Kidney epithelial cell (primary cell): ENCODE data around the gene KIDINS220. TPM values are rescaled to one million over a fixed set of nuclear protein-coding genes. Genes with fewer than 3 reads are reported as not detected.

ENCODE experiments used
- DNase-seq: peaks from one replicate; pipeline ENCODE4 v3.0.0-alpha.2; 2010; ENCODE audit warnings: low read depth
- H3K27me3 ChIP-seq: 2 replicates; pipeline ENCODE4 v1.6.0; 2011; ENCODE audit warnings: low read length; ENCODE audit not compliant: control insufficient read depth, insufficient read depth
- H3K36me3 ChIP-seq: 2 replicates; pipeline ENCODE4 v1.5.1; 2011; ENCODE audit warnings: low read length; ENCODE audit not compliant: control insufficient read depth, insufficient read depth
- H3K4me3 ChIP-seq: 2 replicates; pipeline ENCODE4 v1.5.1; 2011; ENCODE audit warnings: low read depth, mild to moderate bottlenecking, control low read depth, low read length
- CTCF ChIP-seq: IDR thresholded peaks from 2 replicates; pipeline ENCODE4 v1.5.1; 2011; ENCODE audit warnings: mild to moderate bottlenecking, moderate library complexity, low read length, control low read depth, inconsistent platforms; ENCODE audit not compliant: insufficient read depth, poor library complexity, severe bottlenecking
- total RNA-seq: library from RNA; depleted of rRNA; stranded (reverse); fragments of >200 nt; gene quantifications from 2 replicates; pipeline ENCODE4 v1.2.3, GENCODE V29; 2015

KIDINS220 gene
- total RNA-seq, 1 donor from 2014 or later: 49.1 TPM

GRCh38 chr2:8863331-8863953 is 26.0 kb upstream of the KIDINS220 start:
- H3K4me3 ChIP-seq: no peak overlapping the region
- no peak for TF ChIP-seq CTCF
- no peak for DNase-seq
- no peaks in the 10 kb centered on the region for H3K27me3 ChIP-seq
- no peaks in the 10 kb centered on the region for H3K36me3 ChIP-seq

GRCh38 chr2:8862230-8862629 is 24.8 kb upstream of the KIDINS220 start:
- Histone ChIP-seq H3K27me3 (no peaks in the 10 kb centered on the region), H3K4me3 (no peak overlapping the region), H3K36me3 (no peaks in the 10 kb centered on the region)
- no peak for TF ChIP-seq CTCF
- no peak for DNase-seq

GRCh38 chr2:8861797-8862196 is 24.4 kb upstream of the KIDINS220 start:
- TF ChIP-seq CTCF: no peak
- DNase-seq: no peak
- no peak overlapping the region for H3K4me3 ChIP-seq
- H3K36me3 ChIP-seq: no peaks in the 10 kb centered on the region
- H3K27me3 ChIP-seq: no peaks in the 10 kb centered on the region

- Histone ChIP-seq H3K4me3 (no peak overlapping the region), H3K36me3 (no peaks in the 10 kb centered on the region), H3K27me3 (no peaks in the 10 kb centered on the region)
- no peak for DNase-seq
- no peak for TF ChIP-seq CTCF
These were observed 22.8 kb upstream of the KIDINS220 start for GRCh38 chr2:8860239-8860638.

- H3K27me3 ChIP-seq: no peaks in the 10 kb centered on the region
- no peak overlapping the region for H3K4me3 ChIP-seq
- TF ChIP-seq CTCF: no peak
- no peak for DNase-seq
- no peaks in the 10 kb centered on the region for H3K36me3 ChIP-seq
These were observed 21.5 kb upstream of the KIDINS220 start for GRCh38 chr2:8858910-8859309.

GRCh38 chr2:8858264-8858663 is 20.9 kb upstream of the KIDINS220 start:
- DNase-seq: no peak
- Histone ChIP-seq H3K4me3 (no peak overlapping the region), H3K36me3 (no peaks in the 10 kb centered on the region), H3K27me3 (no peaks in the 10 kb centered on the region)
- no peak for TF ChIP-seq CTCF
